VCaP (cell line): ENCODE results near the gene CRELD2.

Source experiments
- H3K27ac ChIP-seq: fragments of 450-650 bp; 2 replicates; pipeline ENCODE4 v1.5.1; 2017
- TF ChIP-seq, protein P1 (sequence below): fragments of 450-650 bp; conservative IDR thresholded peaks from 2 replicates; pipeline ENCODE4 v1.5.1; 2017; ENCODE audit warnings: mild to moderate bottlenecking, moderate library complexity

Gene CRELD2

GRCh38 chr22:49956418-49956770, 38.0 kb downstream of the CRELD2 start:
- TF ChIP-seq, protein P1, sequence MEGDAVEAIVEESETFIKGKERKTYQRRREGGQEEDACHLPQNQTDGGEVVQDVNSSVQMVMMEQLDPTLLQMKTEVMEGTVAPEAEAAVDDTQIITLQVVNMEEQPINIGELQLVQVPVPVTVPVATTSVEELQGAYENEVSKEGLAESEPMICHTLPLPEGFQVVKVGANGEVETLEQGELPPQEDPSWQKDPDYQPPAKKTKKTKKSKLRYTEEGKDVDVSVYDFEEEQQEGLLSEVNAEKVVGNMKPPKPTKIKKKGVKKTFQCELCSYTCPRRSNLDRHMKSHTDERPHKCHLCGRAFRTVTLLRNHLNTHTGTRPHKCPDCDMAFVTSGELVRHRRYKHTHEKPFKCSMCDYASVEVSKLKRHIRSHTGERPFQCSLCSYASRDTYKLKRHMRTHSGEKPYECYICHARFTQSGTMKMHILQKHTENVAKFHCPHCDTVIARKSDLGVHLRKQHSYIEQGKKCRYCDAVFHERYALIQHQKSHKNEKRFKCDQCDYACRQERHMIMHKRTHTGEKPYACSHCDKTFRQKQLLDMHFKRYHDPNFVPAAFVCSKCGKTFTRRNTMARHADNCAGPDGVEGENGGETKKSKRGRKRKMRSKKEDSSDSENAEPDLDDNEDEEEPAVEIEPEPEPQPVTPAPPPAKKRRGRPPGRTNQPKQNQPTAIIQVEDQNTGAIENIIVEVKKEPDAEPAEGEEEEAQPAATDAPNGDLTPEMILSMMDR = no peak
- no peak overlapping the region for H3K27ac ChIP-seq

DNA sequence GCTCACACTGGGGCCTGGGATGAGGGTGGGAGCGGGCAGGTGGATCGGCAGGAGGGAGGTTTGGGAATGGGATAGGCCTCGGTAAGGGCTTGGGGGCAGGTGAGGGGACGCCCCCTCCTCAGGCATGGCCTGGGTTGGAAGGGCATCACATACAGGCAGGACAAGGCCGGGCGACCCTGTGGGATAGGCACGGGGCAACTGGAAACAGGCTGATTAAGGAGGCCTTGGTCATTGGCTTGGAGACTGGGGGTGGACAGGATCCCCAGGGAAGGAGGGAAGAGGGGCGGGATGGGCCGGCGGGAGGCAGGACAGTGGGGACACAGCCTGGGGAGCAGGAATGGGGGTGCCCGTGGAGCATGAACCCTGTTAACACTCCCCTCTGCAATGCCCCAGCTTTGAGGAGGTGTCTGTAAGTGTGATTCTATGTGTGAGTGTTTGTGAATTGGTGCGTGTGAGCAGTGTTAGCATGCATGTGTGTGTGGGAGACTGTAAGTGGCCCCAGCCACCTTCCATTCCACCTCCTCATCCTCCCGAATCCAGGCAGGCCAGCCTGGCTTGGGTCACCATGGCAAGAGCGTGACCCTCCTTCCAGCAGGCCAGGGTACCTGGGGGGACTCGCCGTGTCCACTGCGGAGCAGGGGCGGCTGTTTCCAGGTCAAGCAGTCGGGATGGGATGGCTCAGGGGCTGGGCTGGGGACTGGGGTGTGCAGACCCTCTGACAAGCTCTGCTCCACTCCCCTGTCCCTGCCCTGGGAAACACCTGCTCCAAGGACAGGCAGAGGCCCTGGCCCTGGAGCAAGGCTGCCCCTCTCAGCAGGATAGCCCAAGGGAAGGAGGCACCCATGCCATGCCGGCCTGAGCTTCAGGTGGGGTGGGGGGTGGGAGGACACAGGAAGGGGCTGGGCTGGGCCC, 38.7 kb downstream of the CRELD2 start:
- H3K27ac ChIP-seq = no peak overlapping the region
- TF ChIP-seq, protein P1 = no peak

GRCh38 chr22:49957826-49958365, 39.5 kb downstream of the CRELD2 start:
- H3K27ac ChIP-seq = no peak overlapping the region
- TF ChIP-seq, protein P1 = no peak

GRCh38 chr22:49958366-49958921, 40.0 kb downstream of the CRELD2 start:
- TF ChIP-seq, protein P1 = no peak
- no peak overlapping the region for H3K27ac ChIP-seq

DNA sequence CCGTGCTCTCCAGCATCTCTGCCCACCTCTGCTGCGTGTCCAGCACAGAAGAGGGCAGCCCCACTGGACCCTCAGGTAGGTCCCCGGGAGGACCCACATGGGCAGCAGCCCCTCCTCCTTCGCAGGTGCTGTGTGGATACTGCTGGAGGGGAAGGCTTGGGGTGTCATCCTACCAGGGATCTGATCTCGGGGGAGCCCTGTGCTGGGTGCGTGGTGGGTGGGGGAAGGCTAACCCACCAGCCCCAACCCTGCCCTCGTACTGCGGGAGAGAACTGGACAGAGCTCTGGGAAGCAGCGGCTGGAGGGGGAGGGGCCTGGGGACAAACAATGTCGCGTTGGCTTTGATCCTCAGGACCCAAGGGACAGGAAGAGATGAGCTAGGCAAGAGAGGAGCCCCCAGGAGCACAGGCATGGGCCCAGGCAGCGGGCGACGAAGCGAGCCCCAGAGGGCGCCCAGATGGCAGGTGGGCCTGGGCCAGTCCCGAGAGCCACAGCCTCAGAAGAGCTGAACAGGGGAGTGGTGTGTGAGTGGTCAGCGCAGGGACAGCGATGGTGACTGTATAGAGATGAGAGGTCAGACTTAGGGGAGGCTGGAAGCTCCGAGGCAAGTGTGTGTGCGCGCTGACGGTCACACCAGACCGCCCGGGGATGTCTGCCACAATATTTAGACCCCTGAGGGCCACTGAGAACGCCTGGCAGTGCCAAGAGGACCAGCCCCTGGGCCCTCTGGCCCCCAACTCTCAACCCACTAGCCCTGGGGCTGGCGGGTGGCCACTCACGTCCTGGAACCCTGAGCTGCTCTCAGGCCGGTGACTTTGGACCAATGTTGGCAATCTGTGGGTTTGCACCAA, 40.7 kb downstream of the CRELD2 start:
- peak overlapping the region; percentile 92 for H3K27ac ChIP-seq
- TF ChIP-seq, protein P1 = no peak

DNA sequence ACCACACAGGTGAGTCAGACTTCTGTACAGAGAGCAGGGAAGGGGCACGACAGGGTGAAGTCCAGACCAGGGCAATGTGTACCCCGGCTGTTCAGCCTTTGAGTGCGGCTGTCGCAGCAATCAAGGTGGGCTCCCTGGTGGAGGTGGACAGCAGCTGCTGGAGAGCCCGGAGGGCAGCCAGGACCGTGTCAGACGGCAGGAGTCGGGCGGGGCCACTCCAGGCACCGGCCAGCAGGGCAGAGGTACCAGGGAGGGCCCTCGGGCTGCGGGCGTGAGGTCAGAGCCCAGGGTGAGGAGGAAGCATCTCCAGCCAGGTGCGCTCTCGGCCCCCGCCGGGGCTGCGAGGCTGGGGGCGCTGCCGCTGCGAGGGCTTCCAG, 41.3 kb downstream of the CRELD2 start:
- peak overlapping the region; percentile 92 for H3K27ac ChIP-seq
- TF ChIP-seq, protein P1 = no peak
